ENCODE results near the gene CYP24A1.

CYP24A1 gene

GRCh38 chr20:54162378-54163009 lies 11.3 kb downstream of the CYP24A1 start:
- Histone ChIP-seq H3K36me3 (ENCODE audit: control insufficient read depth, insufficient read depth, low read length) (no peaks in the 10 kb centered on the region), H3K9me3 (ENCODE audit: control insufficient read depth, low read length) (no peaks in the 10 kb centered on the region), H3K4me3 (ENCODE audit: extremely low read depth, insufficient read depth, low read length, poor library complexity, severe bottlenecking) (no peak overlapping the region), H3K4me1 (ENCODE audit: control insufficient read depth, insufficient read depth, low read length, poor library complexity, severe bottlenecking) (no peaks in the 10 kb centered on the region), H3K27ac (ENCODE audit: low read depth, low read length, severe bottlenecking) (no peak overlapping the region)
- WGBS, 2 experiments (ENCODE audit: insufficient coverage in 2 of 2), result 90 to 91% methylated on average over 5 to 13 of the region's 16 CpGs

GRCh38 chr20:54161821-54162149 lies 12.0 kb downstream of the CYP24A1 start:
- Histone ChIP-seq H3K36me3 (ENCODE audit: control insufficient read depth, insufficient read depth, low read length) (no peaks in the 10 kb centered on the region), H3K9me3 (ENCODE audit: control insufficient read depth, low read length) (no peaks in the 10 kb centered on the region), H3K4me1 (ENCODE audit: control insufficient read depth, insufficient read depth, low read length, poor library complexity, severe bottlenecking) (no peaks in the 10 kb centered on the region), H3K27ac (ENCODE audit: low read depth, low read length, severe bottlenecking) (no peak overlapping the region), H3K4me3 (ENCODE audit: extremely low read depth, insufficient read depth, low read length, poor library complexity, severe bottlenecking) (no peak overlapping the region)
- 93 to 100% methylated on average over 3 of the region's 4 CpGs for WGBS, 2 experiments (ENCODE audit: insufficient coverage in 2 of 2)

GRCh38 chr20:54161008-54161820 lies 12.6 kb downstream of the CYP24A1 start:
- Histone ChIP-seq H3K4me3 (ENCODE audit: extremely low read depth, insufficient read depth, low read length, poor library complexity, severe bottlenecking) (no peak overlapping the region), H3K4me1 (ENCODE audit: control insufficient read depth, insufficient read depth, low read length, poor library complexity, severe bottlenecking) (no peaks in the 10 kb centered on the region), H3K9me3 (ENCODE audit: control insufficient read depth, low read length) (no peaks in the 10 kb centered on the region), H3K36me3 (ENCODE audit: control insufficient read depth, insufficient read depth, low read length) (no peaks in the 10 kb centered on the region), H3K27ac (ENCODE audit: low read depth, low read length, severe bottlenecking) (no peak overlapping the region)
- WGBS, 2 experiments (ENCODE audit: insufficient coverage in 2 of 2), result 92 to 93% methylated on average over 6 of the region's 9 CpGs

- no peaks in the 10 kb centered on the region for H3K4me1 ChIP-seq (ENCODE audit: control insufficient read depth, insufficient read depth, low read length, poor library complexity, severe bottlenecking)
- 95 to 97% methylated on average over 5 to 6 of the region's 7 CpGs for WGBS, 2 experiments (ENCODE audit: insufficient coverage in 2 of 2)
- no peaks in the 10 kb centered on the region for H3K36me3 ChIP-seq (ENCODE audit: control insufficient read depth, insufficient read depth, low read length)
Observed at GRCh38 chr20:54160065-54161007, 13.4 kb downstream of the CYP24A1 start.

GRCh38 chr20:54158856-54159418 lies 14.8 kb downstream of the CYP24A1 start:
- no peaks in the 10 kb centered on the region for H3K9me3 ChIP-seq (ENCODE audit: control insufficient read depth, low read length)
- no peaks in the 10 kb centered on the region for H3K36me3 ChIP-seq (ENCODE audit: control insufficient read depth, insufficient read depth, low read length)
- H3K27ac ChIP-seq (ENCODE audit: low read depth, low read length, severe bottlenecking), result no peak overlapping the region
- no peak overlapping the region for H3K4me3 ChIP-seq (ENCODE audit: extremely low read depth, insufficient read depth, low read length, poor library complexity, severe bottlenecking)
- H3K4me1 ChIP-seq (ENCODE audit: control insufficient read depth, insufficient read depth, low read length, poor library complexity, severe bottlenecking), result no peaks in the 10 kb centered on the region
- 83 to 100% methylated on average over 1 of the region's 8 CpGs for WGBS, 2 experiments (ENCODE audit: insufficient coverage in 2 of 2)

More at GRCh38 chr20:54160065-54161007, 13.4 kb downstream of the CYP24A1 start:
- no peak overlapping the region for H3K4me3 ChIP-seq (ENCODE audit: extremely low read depth, insufficient read depth, low read length, poor library complexity, severe bottlenecking)
- no peaks in the 10 kb centered on the region for H3K9me3 ChIP-seq (ENCODE audit: control insufficient read depth, low read length)
- no peak overlapping the region for H3K27ac ChIP-seq (ENCODE audit: low read depth, low read length, severe bottlenecking)

- Histone ChIP-seq H3K9me3 (ENCODE audit: control insufficient read depth, low read length) (no peaks in the 10 kb centered on the region), H3K4me3 (ENCODE audit: extremely low read depth, insufficient read depth, low read length, poor library complexity, severe bottlenecking) (no peak overlapping the region), H3K27ac (ENCODE audit: low read depth, low read length, severe bottlenecking) (no peak overlapping the region), H3K36me3 (ENCODE audit: control insufficient read depth, insufficient read depth, low read length) (no peaks in the 10 kb centered on the region), H3K4me1 (ENCODE audit: control insufficient read depth, insufficient read depth, low read length, poor library complexity, severe bottlenecking) (no peaks in the 10 kb centered on the region)
- WGBS, 2 experiments (ENCODE audit: insufficient coverage in 2 of 2), result no CpG with 5 or more reads among the region's 3 CpGs
Observed at GRCh38 chr20:54158226-54158625, 15.6 kb downstream of the CYP24A1 start.

- Histone ChIP-seq H3K4me3 (ENCODE audit: extremely low read depth, insufficient read depth, low read length, poor library complexity, severe bottlenecking) (no peak overlapping the region), H3K27ac (ENCODE audit: low read depth, low read length, severe bottlenecking) (no peak overlapping the region), H3K36me3 (ENCODE audit: control insufficient read depth, insufficient read depth, low read length) (no peaks in the 10 kb centered on the region), H3K4me1 (ENCODE audit: control insufficient read depth, insufficient read depth, low read length, poor library complexity, severe bottlenecking) (no peaks in the 10 kb centered on the region), H3K9me3 (ENCODE audit: control insufficient read depth, low read length) (no peaks in the 10 kb centered on the region)
- 89 to 92% methylated on average over 17 of the region's 19 CpGs for WGBS, 2 experiments (ENCODE audit: insufficient coverage in 2 of 2)
Observed at GRCh38 chr20:54156981-54157835, 16.6 kb downstream of the CYP24A1 start.

GRCh38 chr20:54156522-54156921 lies 17.3 kb downstream of the CYP24A1 start:
- H3K4me1 ChIP-seq (ENCODE audit: control insufficient read depth, insufficient read depth, low read length, poor library complexity, severe bottlenecking), result no peaks in the 10 kb centered on the region
- no peaks in the 10 kb centered on the region for H3K9me3 ChIP-seq (ENCODE audit: control insufficient read depth, low read length)
- no peak overlapping the region for H3K27ac ChIP-seq (ENCODE audit: low read depth, low read length, severe bottlenecking)
- H3K36me3 ChIP-seq (ENCODE audit: control insufficient read depth, insufficient read depth, low read length), result no peaks in the 10 kb centered on the region
- 90 to 100% methylated on average over 2 to 3 of the region's 5 CpGs for WGBS, 2 experiments (ENCODE audit: insufficient coverage in 2 of 2)
- H3K4me3 ChIP-seq (ENCODE audit: extremely low read depth, insufficient read depth, low read length, poor library complexity, severe bottlenecking), result no peak overlapping the region

- no CpG with 5 or more reads among the region's 3 CpGs for WGBS, 2 experiments (ENCODE audit: insufficient coverage in 2 of 2)
- H3K9me3 ChIP-seq (ENCODE audit: control insufficient read depth, low read length), result no peaks in the 10 kb centered on the region
Observed at GRCh38 chr20:54155736-54156317, 18.0 kb downstream of the CYP24A1 start.

More at GRCh38 chr20:54155736-54156317, 18.0 kb downstream of the CYP24A1 start:
- Histone ChIP-seq H3K4me1 (ENCODE audit: control insufficient read depth, insufficient read depth, low read length, poor library complexity, severe bottlenecking) (no peaks in the 10 kb centered on the region), H3K36me3 (ENCODE audit: control insufficient read depth, insufficient read depth, low read length) (no peaks in the 10 kb centered on the region), H3K4me3 (ENCODE audit: extremely low read depth, insufficient read depth, low read length, poor library complexity, severe bottlenecking) (no peak overlapping the region), H3K27ac (ENCODE audit: low read depth, low read length, severe bottlenecking) (no peak overlapping the region)

Data from mesodermal cell (in vitro differentiated cells).